Liver (tissue), 3 donors: ENCODE measurements around the gene CBLC.

Source experiments
- CTCF ChIP-seq: fragments of 150-350 bp; IDR thresholded peaks from 2 replicates; pipeline ENCODE4 v1.5.1; 2017; ENCODE audit warnings: improper control_type of control experiment, low read depth, low read length; ENCODE audit not compliant: missing input control
- EGR1 ChIP-seq, 2 donors: IDR thresholded peaks; 2 replicates each; pipeline ENCODE4 v1.6.1; 2016 to 2018; ENCODE audit warnings: antibody characterized with exemption in 2 of 2, low read depth in 2 of 2
- FOXA1 ChIP-seq: IDR thresholded peaks from 2 replicates; pipeline ENCODE4 v1.6.1; 2016; ENCODE audit warnings: antibody characterized with exemption
- GABPA ChIP-seq, 2 donors: IDR thresholded peaks in 1 of 2; conservative IDR thresholded peaks in 1 of 2; 2 replicates each; pipeline ENCODE4 v1.6.1; 2016; ENCODE audit warnings: antibody characterized with exemption in 2 of 2, mild to moderate bottlenecking in 1 of 2, moderate library complexity in 1 of 2
- HNF4G ChIP-seq: IDR thresholded peaks from 2 replicates; pipeline ENCODE4 v1.6.1; 2016; ENCODE audit warnings: antibody characterized with exemption
- JUND ChIP-seq, 2 donors: IDR thresholded peaks; 2 replicates each; pipeline ENCODE4 v1.6.1; 2016; ENCODE audit warnings: antibody characterized with exemption in 2 of 2
- MAX ChIP-seq: IDR thresholded peaks from 2 replicates; pipeline ENCODE4 v1.6.1; 2016; ENCODE audit warnings: antibody characterized with exemption
- NR2F2 ChIP-seq: IDR thresholded peaks from 2 replicates; pipeline ENCODE4 v1.6.1; 2016; ENCODE audit warnings: antibody characterized with exemption
- RAD21 ChIP-seq, 2 donors: IDR thresholded peaks; 2 replicates each; pipeline ENCODE4 v1.6.1; 2016; ENCODE audit warnings: antibody characterized with exemption in 2 of 2, mild to moderate bottlenecking in 2 of 2
- REST ChIP-seq: IDR thresholded peaks from 2 replicates; pipeline ENCODE4 v1.6.1; 2016; ENCODE audit warnings: antibody characterized with exemption, mild to moderate bottlenecking
- SP1 ChIP-seq: IDR thresholded peaks from 2 replicates; pipeline ENCODE4 v1.6.1; 2018; ENCODE audit warnings: antibody characterized with exemption, mild to moderate bottlenecking
- YY1 ChIP-seq: IDR thresholded peaks from 2 replicates; pipeline ENCODE4 v1.6.1; 2016; ENCODE audit warnings: antibody characterized with exemption, mild to moderate bottlenecking
- donor health status: healthy.
- donor health status: healthy.

- no peak for TF ChIP-seq CTCF
- no peak for TF ChIP-seq REST
- TF ChIP-seq HNF4G: no peak
- TF ChIP-seq GABPA (IDR thresholded peaks at IDR 0.05 in 1 of 2, conservative IDR thresholded peaks at IDR 0.05 in 1 of 2): no peak
- TF ChIP-seq SP1: no peak
- no peak for TF ChIP-seq MAX
- TF ChIP-seq FOXA1: no peak
- TF ChIP-seq NR2F2: peak; percentile 14
- TF ChIP-seq RAD21 (IDR thresholded peaks at IDR 0.05): no peak
- no peak for TF ChIP-seq JUND (IDR thresholded peaks at IDR 0.05)
- no peak for TF ChIP-seq YY1
- no peak for TF ChIP-seq EGR1 (IDR thresholded peaks at IDR 0.05; ENCODE audit: low read depth in 2 of 2)
These were observed 43.2 kb downstream of the CBLC start for GRCh38 chr19:44820648-44821609.
